Measurements from ENCODE around the gene PKP2.

- TF ChIP-seq CTCF (IDR thresholded peaks at IDR 0.05; ENCODE audit: insufficient read depth, low read length) (no peak), POLR2AphosphoS5 (IDR thresholded peaks at IDR 0.05; ENCODE audit: low read depth) (no peak), GABPA (IDR thresholded peaks at IDR 0.05; ENCODE audit: low read depth) (no peak), REST (IDR thresholded peaks at IDR 0.05; ENCODE audit: insufficient replicate concordance, low read depth) (no peak), SPI1 (IDR thresholded peaks at IDR 0.05; ENCODE audit: borderline replicate concordance, low read depth) (no peak)
Measured at GRCh38 chr12:32743264-32743663, 153.3 kb downstream of the PKP2 start.
